ENCODE results near the gene IRAK1BP1.
A peak's percentile ranks its signal among the peaks of the same experiment; 100 is the strongest.
"Not testable (repeated sequence)": the region's sequence is repeated elsewhere in the genome, so short reads cannot be mapped to it uniquely, and the experiment has no call there.

Gene IRAK1BP1

GRCh38 chr6:78867370-78868040, at the start of gene IRAK1BP1:
Gene IRAK1BP1 (plus strand): TSS chr6:78867551. CDS start chr6:78867577, 26 bp downstream.
- DNase-seq (ENCODE audit: low spot score), result peak; percentile 77

- DNase-seq (ENCODE audit: low spot score), result no peak
Observed at GRCh38 chr6:78824045-78824444, 43.3 kb upstream of the IRAK1BP1 start.

GRCh38 chr6:78829407-78829806, 37.9 kb upstream of the IRAK1BP1 start:
- no peak for DNase-seq (ENCODE audit: low spot score)

- no peak for DNase-seq (ENCODE audit: low spot score)
Observed at GRCh38 chr6:78830805-78831204, 36.5 kb upstream of the IRAK1BP1 start.

- DNase-seq (ENCODE audit: low spot score), result no peak
Observed at GRCh38 chr6:78831492-78831891, 35.9 kb upstream of the IRAK1BP1 start.

- no peak for DNase-seq (ENCODE audit: low spot score)
Observed at GRCh38 chr6:78832091-78832808, 35.1 kb upstream of the IRAK1BP1 start.

- no peak for DNase-seq (ENCODE audit: low spot score)
Observed at GRCh38 chr6:78835817-78836216, 31.5 kb upstream of the IRAK1BP1 start.

GRCh38 chr6:78836598-78836997, 30.8 kb upstream of the IRAK1BP1 start:
- DNase-seq (ENCODE audit: low spot score), result no peak

GRCh38 chr6:78841111-78841510, 26.2 kb upstream of the IRAK1BP1 start:
- DNase-seq (ENCODE audit: low spot score), result no peak

- DNase-seq (ENCODE audit: low spot score), result no peak
Observed at GRCh38 chr6:78842953-78843352, 24.4 kb upstream of the IRAK1BP1 start.

GRCh38 chr6:78844899-78845298, 22.5 kb upstream of the IRAK1BP1 start:
- no peak for DNase-seq (ENCODE audit: low spot score)

- no peak for DNase-seq (ENCODE audit: low spot score)
Observed at GRCh38 chr6:78845567-78845966, 21.8 kb upstream of the IRAK1BP1 start.

- DNase-seq (ENCODE audit: low spot score), result no peak
Observed at GRCh38 chr6:78850621-78851020, 16.7 kb upstream of the IRAK1BP1 start.

GRCh38 chr6:78851156-78851555, 16.2 kb upstream of the IRAK1BP1 start:
- DNase-seq (ENCODE audit: low spot score), result no peak

- no peak for DNase-seq (ENCODE audit: low spot score)
Observed at GRCh38 chr6:78854546-78854945, 12.8 kb upstream of the IRAK1BP1 start.

GRCh38 chr6:78858339-78858938, 8.9 kb upstream of the IRAK1BP1 start:
- DNase-seq (ENCODE audit: low spot score), result not testable (repeated sequence)

- DNase-seq (ENCODE audit: low spot score), result no peak
Observed at GRCh38 chr6:78861509-78861908, 5.8 kb upstream of the IRAK1BP1 start.

- no peak for DNase-seq (ENCODE audit: low spot score)
Observed at GRCh38 chr6:78863576-78863975, 3.8 kb upstream of the IRAK1BP1 start.

GRCh38 chr6:78864957-78865356, 2.4 kb upstream of the IRAK1BP1 start:
- DNase-seq (ENCODE audit: low spot score), result no peak

- no peak for DNase-seq (ENCODE audit: low spot score)
Observed at GRCh38 chr6:78867020-78867369, 356 bp upstream of the IRAK1BP1 start.

- no peak for DNase-seq (ENCODE audit: low spot score)
Observed at GRCh38 chr6:78868116-78868515, 765 bp downstream of the IRAK1BP1 start.

GRCh38 chr6:78875505-78875904, 8.2 kb downstream of the IRAK1BP1 start:
- no peak for DNase-seq (ENCODE audit: low spot score)

GRCh38 chr6:78883651-78884050, 16.3 kb downstream of the IRAK1BP1 start:
- DNase-seq (ENCODE audit: low spot score), result no peak
